K562 (cell line): ENCODE results near the gene PSMB10. TPM values are rescaled to one million over a fixed set of nuclear protein-coding genes. Genes with fewer than 3 reads are reported as not detected.

ENCODE experiments used
- ATAC-seq: fragments of 200-7000 bp; cut with Tn5 transposase; 3 replicates; pipeline ENCODE4 v1.9.1; 2020; ENCODE audit warnings: moderate library complexity
- BruUV-seq: library from RNA; stranded (reverse); fragments of 400-500 nt; replicated peaks from 2 replicates; lab custom pipeline; 2021; lab: Mats Ljungman, UMichigan
- CTCF ChIA-PET: fragments of 300-600 bp; formaldehyde crosslinking; extraction: SDS; loops from one replicate; lab custom pipeline; 2021; ENCODE audit warnings: low intra/inter-chr PET ratio; lab: Yijun Ruan, JAX
- POLR2A ChIA-PET: fragments of 300-600, 350-650 bp; sonication (Branson Sonifier 250); formaldehyde crosslinking; extraction: SDS; loops from one replicate; lab custom pipeline; 2021; ENCODE audit warnings: antibody characterized with exemption, inconsistent platforms; lab: Yijun Ruan, JAX
- DNase-seq, 4 experiments: peaks; one replicate each; pipeline versions ENCODE4 v3.0.0 to v3.0.0-alpha.2; 2011 to 2018; ENCODE audit warnings: low spot score in 3 of 4, mixed read lengths in 3 of 4; ENCODE audit errors: extremely low read depth in 1 of 4
- FAIRE-seq: peaks from 2 replicates; lab custom pipeline; 2011; peaks lifted over from hg19 to GRCh38; lab: Jason Lieb, UNC
- H2AFZ ChIP-seq: 2 replicates; pipeline ENCODE4 v1.6.0; 2011; ENCODE audit warnings: low read depth, low read length, control low read depth, inconsistent platforms
- H3K27ac ChIP-seq: fragments of 200-600 bp; 3 replicates; pipeline ENCODE4 v1.8.0; 2011; ENCODE audit warnings: low read depth, mild to moderate bottlenecking, control low read depth, inconsistent platforms, low read length, moderate library complexity, mixed read lengths; ENCODE audit errors: extremely low read depth
- H3K27me3 ChIP-seq, 2 experiments: fragments of 300-600 bp in 1 of 2; 2 replicates in 1 of 2; 3 replicates in 1 of 2; pipeline versions ENCODE4 v1.6.0 to v1.8.0; 2011; ENCODE audit warnings: inconsistent platforms in 2 of 2, low read length in 2 of 2, mild to moderate bottlenecking in 1 of 2, mixed read lengths in 1 of 2, moderate library complexity in 1 of 2; ENCODE audit not compliant: control insufficient read depth in 2 of 2, insufficient read depth in 2 of 2
- H3K36me3 ChIP-seq: fragments of 300-600 bp; 3 replicates; pipeline ENCODE4 v1.8.0; 2011; ENCODE audit warnings: mild to moderate bottlenecking, low read length, inconsistent platforms; ENCODE audit not compliant: control insufficient read depth, insufficient read depth
- H3K4me1 ChIP-seq, 2 experiments: fragments of 200-600 bp in 1 of 2; replicated peaks in 1 of 2; 2 replicates in 1 of 2; 3 replicates in 1 of 2; pipeline versions ENCODE4 v1.5.1 to v1.8.0; 2011; ENCODE audit warnings: inconsistent platforms in 2 of 2, low read length in 2 of 2, mild to moderate bottlenecking in 1 of 2, mixed read lengths in 1 of 2, moderate library complexity in 1 of 2; ENCODE audit not compliant: control insufficient read depth in 2 of 2, insufficient read depth in 2 of 2
- H3K4me2 ChIP-seq: 2 replicates; pipeline ENCODE4 v1.6.1; 2011; ENCODE audit warnings: low read length, control low read depth, inconsistent platforms, mixed read lengths; ENCODE audit not compliant: insufficient read depth
- H3K4me3 ChIP-seq: fragments of 200-600 bp; sonication (generic), shearing (Covaris generic); 2 replicates; pipeline ENCODE4 v1.5.1; 2016; ENCODE audit warnings: control low read depth, inconsistent platforms
- H3K79me2 ChIP-seq: fragments of 200-600 bp; 3 replicates; pipeline ENCODE4 v1.8.0; 2011; ENCODE audit warnings: low read length, inconsistent platforms; ENCODE audit not compliant: control insufficient read depth, insufficient read depth
- H3K9ac ChIP-seq, 2 experiments: 2 replicates each; pipeline versions ENCODE4 v1.6.0 to v1.6.1; 2011; ENCODE audit warnings: low read depth in 2 of 2, low read length in 2 of 2, control low read depth in 1 of 2, inconsistent platforms in 1 of 2, mild to moderate bottlenecking in 1 of 2, mixed read lengths in 1 of 2; ENCODE audit not compliant: insufficient read depth in 1 of 2
- H3K9me1 ChIP-seq: one replicate; pipeline ENCODE4 v1.6.0; 2011; ENCODE audit warnings: inconsistent platforms, mild to moderate bottlenecking, low read length, moderate library complexity; ENCODE audit not compliant: control insufficient read depth, insufficient read depth
- H3K9me3 ChIP-seq: replicated peaks from 2 replicates; pipeline ENCODE4 v1.5.1; 2011; ENCODE audit warnings: low read depth, low read length, inconsistent platforms; ENCODE audit not compliant: control insufficient read depth, insufficient read depth
- H4K20me1 ChIP-seq: replicated peaks from 2 replicates; pipeline ENCODE4 v1.6.1; 2011; ENCODE audit warnings: low read length, inconsistent platforms, mixed read lengths; ENCODE audit not compliant: control insufficient read depth, insufficient read depth
- EGR1 ChIP-seq: fragments of 450-650 bp; conservative IDR thresholded peaks from 2 replicates; pipeline ENCODE4 v1.6.1; 2017; ENCODE audit warnings: mild to moderate bottlenecking
- FOXK2 ChIP-seq, 2 experiments: fragments of 450-650 bp; IDR thresholded peaks in 1 of 2; conservative IDR thresholded peaks in 1 of 2; 2 replicates each; pipeline ENCODE4 v1.6.1; 2016; ENCODE audit warnings: low read depth in 2 of 2, mild to moderate bottlenecking in 1 of 2
- GABPB1 ChIP-seq: sonication (generic); formaldehyde crosslinking; IDR thresholded peaks from 2 replicates; pipeline ENCODE4 v1.8.0; 2022; ENCODE audit warnings: mild to moderate bottlenecking, missing genetic modification reagents
- HDGF ChIP-seq: fragments of 450-650 bp; IDR thresholded peaks from 2 replicates; pipeline ENCODE4 v1.6.1; 2016
- RUNX1 ChIP-seq: sonication (generic); IDR thresholded peaks from 2 replicates; pipeline ENCODE4 v1.6.1; 2016; ENCODE audit warnings: antibody characterized with exemption, low read depth
- SP1 ChIP-seq: sonication (generic); formaldehyde crosslinking; IDR thresholded peaks from 2 replicates; pipeline ENCODE4 v1.8.1; 2022; ENCODE audit warnings: mild to moderate bottlenecking, missing genetic modification reagents
- SUPT5H ChIP-seq: fragments of 450-650 bp; IDR thresholded peaks from 2 replicates; pipeline ENCODE4 v1.6.1; 2016
- TCFL5 ChIP-seq: fragments of 250-450 bp; sonication (Bioruptor Pico); conservative IDR thresholded peaks from 2 replicates; pipeline ENCODE4 v1.6.1; 2021; ENCODE audit warnings: mild to moderate bottlenecking, moderate library complexity, matching md5 sums
- ZNF384 ChIP-seq: IDR thresholded peaks from 2 replicates; pipeline ENCODE4 v1.6.1; 2012; ENCODE audit warnings: low read depth, low read length, improper control_type of control experiment
- WGBS: fragments of 100-300 bp; shearing (Covaris generic); methylation state at CpG from one replicate; pipeline ENCODE4 v1.1.6; 2016; ENCODE audit warnings: low coverage, mixed read lengths; ENCODE audit not compliant: insufficient coverage; ENCODE audit errors: missing lambda C conversion rate; 5-methylcytosine and 5-hydroxymethylcytosine counted together
- in situ Hi-C: fragments of 300-500 bp; cut with MboI; formaldehyde crosslinking; loops from 4 replicates; pipeline ENCODE4 v1.15.0; 2018; ENCODE audit warnings: inconsistent platforms, mixed read lengths
- intact Hi-C: fragments of 100-400 bp; cut with micrococcal nuclease; formaldehyde crosslinking; loops from 2 replicates; pipeline ENCODE4 v1.14.2; 2022
- polyA plus RNA-seq, 8 experiments: library from polyadenylated mRNA; depleted of rRNA in 4 of 8; stranded (reverse) in 5 of 8; unstranded in 3 of 8; fragments of >200 nt; fragmentation: Nextera tagmentation in 2 of 8; fragmentation: Illumina TruSeq in 1 of 8; extraction: Ambion mirVana in 2 of 8; extraction: Trizol in 1 of 8; gene quantifications; 2 replicates each; pipeline versions ENCODE4 v1.2.1 to v1.2.3, GENCODE V29; 2011 to 2014; ENCODE audit warnings: inconsistent platforms in 1 of 8, missing spikeins in 1 of 8
- total RNA-seq, 7 experiments: library from RNA; depleted of rRNA in 6 of 7; stranded (reverse); fragments of >200 nt in 6 of 7; fragmentation: Illumina TruSeq in 2 of 7; extraction: Trizol in 2 of 7; gene quantifications; 2 replicates each; pipeline versions ENCODE4 v1.2.1 to v1.2.3, GENCODE V29; 2011 to 2021; ENCODE audit warnings: low replicate concordance in 1 of 7
- TF ChIP-seq, protein P1 (sequence below): sonication (generic); formaldehyde crosslinking; IDR thresholded peaks from 2 replicates; pipeline ENCODE4 v1.8.0; 2023; ENCODE audit warnings: mild to moderate bottlenecking, missing genetic modification reagents

The PSMB10 gene
- total and polyA plus RNA-seq, 9 of the 15 experiments (the other 6 are each of a cell fraction or from before 2014, with no cell fraction given), result 11.7 to 105 (median 51.0) TPM

DNA sequence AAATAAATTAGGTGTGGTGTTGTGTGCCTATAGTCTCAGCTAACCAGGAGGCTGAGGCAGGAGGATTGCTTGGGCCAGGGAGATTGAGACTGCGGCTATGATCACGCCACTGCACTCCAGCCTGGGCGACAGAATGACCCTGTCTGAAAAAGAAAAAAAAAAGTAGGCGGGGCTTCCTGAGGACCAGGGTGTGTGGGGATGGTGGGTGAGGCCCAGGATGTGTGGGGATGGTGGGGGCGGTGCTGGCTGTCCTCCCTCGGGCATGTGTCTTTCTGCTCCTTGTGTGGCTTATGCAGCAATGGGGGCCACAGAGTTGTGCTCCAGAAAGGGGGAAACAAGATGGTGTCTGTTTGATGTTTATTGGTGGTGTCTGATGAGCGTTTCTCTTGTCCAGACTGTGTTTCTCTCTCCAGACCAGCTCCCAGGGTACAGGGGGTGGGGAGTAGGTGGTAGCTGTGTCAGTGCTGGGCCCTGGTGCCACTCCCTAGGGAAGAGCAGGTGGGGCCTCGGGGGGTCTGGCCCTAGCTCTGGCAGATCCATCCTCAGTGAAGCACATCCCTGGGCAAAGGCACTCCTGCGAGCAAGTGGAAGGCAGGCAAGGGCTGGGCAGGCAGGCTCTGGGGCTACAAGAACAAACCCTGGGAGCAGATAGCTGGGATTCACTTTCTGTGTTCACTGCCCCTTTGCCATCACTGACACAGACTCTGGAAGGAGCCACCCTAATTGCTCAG is 5.0 kb upstream of the PSMB10 start:
- Histone ChIP-seq H3K9me3 (no peaks in the 10 kb centered on the region; the same call in 1 of the 2 replicates), H3K4me1 (peaks cover 16 to 69% of the 10 kb centered on the region in 2 experiments), H2AFZ (no peak overlapping the region), H3K79me2 (peaks cover 9% of the 10 kb centered on the region), H3K36me3 (peaks cover 62% of the 10 kb centered on the region; the same call in 2 of the 3 replicates), H3K27me3 (no peaks in the 10 kb centered on the region), H3K27ac (no peak overlapping the region), H3K9me1 (no peaks in the 10 kb centered on the region), H3K4me2 (no peak overlapping the region), H3K9ac (peak overlapping the region in 1 of 2 experiments; percentile 63; a peak in 2 of 4 replicates), H4K20me1 (peaks cover 16% of the 10 kb centered on the region; the same call in 1 of the 2 replicates), H3K4me3 (no peak overlapping the region)
- in situ Hi-C loops (no loop called here), intact Hi-C loops (no loop called here)
- 58% methylated on average over 9 of the region's 9 CpGs for WGBS
- FAIRE-seq (no peak), ATAC-seq (peak; percentile 21), DNase-seq (peak in 2 of 4 experiments; percentile 43 to 46)
- POLR2A ChIA-PET, result interaction anchor here (0.6 to 1.2 kb wide), 6 partner anchors 8 to 126 kb away, joined by 3 to 8 read pairs (median 4); partner anchors contain the start of gene CTRL
- CTCF ChIA-PET, result interaction anchor here (1.4 kb wide), 1 partner anchor 125 kb away, joined by 6 read pairs; no protein-coding TSS in a partner anchor
- no TSS peak for BruUV-seq
- TF ChIP-seq SUPT5H, result 0 out of 2 replicates have a peak, but pooled peaks have one; percentile 29
- TF ChIP-seq GABPB1 (CRISPR knock-in tag), result 0 out of 2 replicates have a peak, but pooled peaks have one; percentile 32
- TF ChIP-seq TCFL5 (CRISPR knock-in tag), result no peak
- TF ChIP-seq RUNX1, result 0 out of 2 replicates have a peak, but pooled peaks have one; percentile 23
- TF ChIP-seq SP1 (CRISPR knock-in tag), result 0 out of 2 replicates have a peak, but pooled peaks have one; percentile 13
- TF ChIP-seq HDGF, result peak; percentile 45; the same call in 1 of the 2 replicates
- TF ChIP-seq FOXK2 (conservative IDR thresholded peaks at IDR 0.05 in 1 of 2, IDR thresholded peaks at IDR 0.05 in 1 of 2; ENCODE audit: low read depth in 2 of 2), result no peak
- TF ChIP-seq ZNF384, result peak; percentile 62; the same call in 1 of the 2 replicates
- TF ChIP-seq, protein P1, sequence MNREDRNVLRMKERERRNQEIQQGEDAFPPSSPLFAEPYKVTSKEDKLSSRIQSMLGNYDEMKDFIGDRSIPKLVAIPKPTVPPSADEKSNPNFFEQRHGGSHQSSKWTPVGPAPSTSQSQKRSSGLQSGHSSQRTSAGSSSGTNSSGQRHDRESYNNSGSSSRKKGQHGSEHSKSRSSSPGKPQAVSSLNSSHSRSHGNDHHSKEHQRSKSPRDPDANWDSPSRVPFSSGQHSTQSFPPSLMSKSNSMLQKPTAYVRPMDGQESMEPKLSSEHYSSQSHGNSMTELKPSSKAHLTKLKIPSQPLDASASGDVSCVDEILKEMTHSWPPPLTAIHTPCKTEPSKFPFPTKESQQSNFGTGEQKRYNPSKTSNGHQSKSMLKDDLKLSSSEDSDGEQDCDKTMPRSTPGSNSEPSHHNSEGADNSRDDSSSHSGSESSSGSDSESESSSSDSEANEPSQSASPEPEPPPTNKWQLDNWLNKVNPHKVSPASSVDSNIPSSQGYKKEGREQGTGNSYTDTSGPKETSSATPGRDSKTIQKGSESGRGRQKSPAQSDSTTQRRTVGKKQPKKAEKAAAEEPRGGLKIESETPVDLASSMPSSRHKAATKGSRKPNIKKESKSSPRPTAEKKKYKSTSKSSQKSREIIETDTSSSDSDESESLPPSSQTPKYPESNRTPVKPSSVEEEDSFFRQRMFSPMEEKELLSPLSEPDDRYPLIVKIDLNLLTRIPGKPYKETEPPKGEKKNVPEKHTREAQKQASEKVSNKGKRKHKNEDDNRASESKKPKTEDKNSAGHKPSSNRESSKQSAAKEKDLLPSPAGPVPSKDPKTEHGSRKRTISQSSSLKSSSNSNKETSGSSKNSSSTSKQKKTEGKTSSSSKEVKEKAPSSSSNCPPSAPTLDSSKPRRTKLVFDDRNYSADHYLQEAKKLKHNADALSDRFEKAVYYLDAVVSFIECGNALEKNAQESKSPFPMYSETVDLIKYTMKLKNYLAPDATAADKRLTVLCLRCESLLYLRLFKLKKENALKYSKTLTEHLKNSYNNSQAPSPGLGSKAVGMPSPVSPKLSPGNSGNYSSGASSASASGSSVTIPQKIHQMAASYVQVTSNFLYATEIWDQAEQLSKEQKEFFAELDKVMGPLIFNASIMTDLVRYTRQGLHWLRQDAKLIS (CRISPR knock-in tag), result no peak
- TF ChIP-seq EGR1, result peak; percentile 71
